ENCODE measurements around the gene GLDN.
"Not testable (repeated sequence)": the region's sequence is repeated elsewhere in the genome, so short reads cannot be mapped to it uniquely, and the experiment has no call there.

The GLDN gene

GRCh38 chr15:51444807-51445206, 103.4 kb downstream of the GLDN start:
- DNase-seq (ENCODE audit: low read depth): no peak

GRCh38 chr15:51446029-51446744, 104.7 kb downstream of the GLDN start:
- not testable (repeated sequence) for DNase-seq (ENCODE audit: low read depth)

GRCh38 chr15:51447855-51448621, 106.6 kb downstream of the GLDN start:
- DNase-seq (ENCODE audit: low read depth): no peak

GRCh38 chr15:51448622-51449399, 107.4 kb downstream of the GLDN start:
- peak; percentile 69 for DNase-seq (ENCODE audit: low read depth)

- peak; percentile 53 for DNase-seq (ENCODE audit: low read depth)
Measured at GRCh38 chr15:51450001-51450400, 108.5 kb downstream of the GLDN start.

Measured in iris pigment epithelial cell (primary cell).